Astrocyte (in vitro differentiated cells and primary cell): ENCODE measurements around the gene PPM1N.

Experiments
- EZH2 ChIP-seq: IDR thresholded peaks from 2 replicates; pipeline ENCODE4 v1.6.1; 2012; ENCODE audit warnings: mild to moderate bottlenecking, low read length, inconsistent platforms; ENCODE audit not compliant: insufficient read depth
- TF ChIP-seq, protein P1 (sequence below): IDR thresholded peaks from 2 replicates; pipeline ENCODE4 v1.5.1; 2011; ENCODE audit warnings: low read depth, mild to moderate bottlenecking, inconsistent platforms, low read length, moderate library complexity; ENCODE audit not compliant: insufficient read depth

DNA sequence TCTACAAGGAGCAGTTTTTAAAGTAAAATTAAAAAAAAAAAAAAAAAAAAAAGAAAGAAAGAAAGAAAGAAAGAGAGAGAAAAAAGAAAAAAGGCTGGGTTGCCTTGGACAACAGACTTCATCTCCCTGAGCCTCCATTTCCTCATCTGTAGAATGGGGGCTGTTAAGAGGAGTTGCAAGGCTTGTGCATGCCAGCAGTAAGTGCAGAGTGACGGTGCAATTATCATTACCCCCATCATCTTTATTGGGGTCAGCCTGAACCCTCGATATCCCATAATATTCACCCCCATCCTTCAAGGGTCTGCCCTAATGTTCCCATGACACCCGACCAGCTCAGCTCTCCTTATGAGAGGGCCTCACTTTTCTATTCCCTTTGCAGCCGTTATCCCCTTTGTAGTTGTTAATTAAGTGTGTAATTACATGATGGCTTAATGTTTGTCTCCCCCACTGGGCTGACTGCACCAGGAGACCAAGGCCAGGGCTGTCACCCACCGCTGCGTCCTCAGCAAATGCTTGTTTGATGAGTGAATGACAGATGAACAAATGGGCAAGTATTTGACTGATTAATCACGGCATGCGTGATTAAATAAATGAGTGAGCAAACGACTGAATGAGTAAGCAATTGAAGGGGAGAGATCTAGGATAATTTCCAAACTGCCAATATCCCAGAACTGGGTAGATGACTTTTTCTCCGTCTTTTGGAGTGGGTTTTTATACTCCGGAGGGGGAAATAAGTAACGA is 20.4 kb upstream of the PPM1N start:
- TF ChIP-seq, protein P1, sequence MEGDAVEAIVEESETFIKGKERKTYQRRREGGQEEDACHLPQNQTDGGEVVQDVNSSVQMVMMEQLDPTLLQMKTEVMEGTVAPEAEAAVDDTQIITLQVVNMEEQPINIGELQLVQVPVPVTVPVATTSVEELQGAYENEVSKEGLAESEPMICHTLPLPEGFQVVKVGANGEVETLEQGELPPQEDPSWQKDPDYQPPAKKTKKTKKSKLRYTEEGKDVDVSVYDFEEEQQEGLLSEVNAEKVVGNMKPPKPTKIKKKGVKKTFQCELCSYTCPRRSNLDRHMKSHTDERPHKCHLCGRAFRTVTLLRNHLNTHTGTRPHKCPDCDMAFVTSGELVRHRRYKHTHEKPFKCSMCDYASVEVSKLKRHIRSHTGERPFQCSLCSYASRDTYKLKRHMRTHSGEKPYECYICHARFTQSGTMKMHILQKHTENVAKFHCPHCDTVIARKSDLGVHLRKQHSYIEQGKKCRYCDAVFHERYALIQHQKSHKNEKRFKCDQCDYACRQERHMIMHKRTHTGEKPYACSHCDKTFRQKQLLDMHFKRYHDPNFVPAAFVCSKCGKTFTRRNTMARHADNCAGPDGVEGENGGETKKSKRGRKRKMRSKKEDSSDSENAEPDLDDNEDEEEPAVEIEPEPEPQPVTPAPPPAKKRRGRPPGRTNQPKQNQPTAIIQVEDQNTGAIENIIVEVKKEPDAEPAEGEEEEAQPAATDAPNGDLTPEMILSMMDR: no peak
- TF ChIP-seq EZH2: no peak
